C4-2B (cell line): ENCODE measurements around the gene GIMAP4.

Experiments
- H3K27ac ChIP-seq: fragments of 450-650 bp; 2 replicates; pipeline ENCODE4 v1.5.1; 2017
- CTCF ChIP-seq: fragments of 450-650 bp; conservative IDR thresholded peaks from 2 replicates; pipeline ENCODE4 v1.5.1; 2017; ENCODE audit warnings: mild to moderate bottlenecking
- ZFX ChIP-seq: fragments of 450-650 bp; IDR thresholded peaks from 2 replicates; pipeline ENCODE4 v1.6.1; 2017

Gene GIMAP4

DNA sequence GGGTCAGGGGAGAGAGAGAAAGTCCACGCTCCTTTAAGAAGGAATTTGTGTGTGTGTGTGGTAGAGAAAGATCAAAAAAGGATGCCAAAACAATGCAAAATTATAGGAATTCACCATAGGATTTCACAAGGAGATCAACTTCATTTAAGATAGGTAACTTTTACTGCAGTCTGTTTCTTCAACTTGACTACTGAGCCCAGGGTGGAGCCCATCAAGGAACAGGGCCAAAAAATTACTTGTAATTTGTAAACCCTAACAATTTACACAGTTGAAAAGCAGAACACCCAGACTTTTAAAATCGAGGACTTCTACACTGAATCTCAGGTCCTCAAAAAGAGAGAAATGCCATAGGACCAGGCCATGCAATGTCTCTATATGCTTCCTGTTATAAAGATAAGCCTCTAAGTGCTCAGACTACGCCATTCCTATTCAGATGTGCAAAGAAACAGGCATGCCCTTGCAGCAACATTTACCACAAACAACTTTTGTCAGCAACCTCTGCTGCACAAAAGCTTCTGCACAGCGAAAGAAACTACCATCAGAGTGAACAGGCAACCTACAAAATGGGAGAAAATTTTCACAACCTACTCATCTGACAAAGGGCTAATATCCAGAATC lies 10.6 kb upstream of the GIMAP4 start:
- no peak overlapping the region for H3K27ac ChIP-seq
- TF ChIP-seq CTCF (no peak), ZFX (no peak)

DNA sequence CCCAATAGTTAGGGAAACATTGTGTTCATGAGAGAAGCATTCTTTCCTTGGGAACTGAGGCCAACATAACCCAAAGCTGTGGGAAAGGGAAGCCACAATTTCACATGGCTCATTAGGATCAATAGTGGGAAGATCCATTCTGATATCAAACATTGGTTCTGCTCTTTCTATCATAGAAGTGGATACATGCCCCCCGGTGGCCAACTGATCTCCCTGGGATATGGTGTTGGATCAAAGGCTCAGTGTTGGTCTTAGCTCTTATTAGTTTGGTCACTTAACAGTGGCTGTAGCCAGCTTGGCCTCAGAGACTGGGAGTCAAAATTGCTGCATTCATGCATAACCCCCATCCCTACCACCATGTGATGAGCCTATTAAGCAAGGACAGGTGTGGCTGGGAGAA lies 6.7 kb upstream of the GIMAP4 start:
- H3K27ac ChIP-seq = no peak overlapping the region
- no peak for TF ChIP-seq CTCF
- no peak for TF ChIP-seq ZFX

DNA sequence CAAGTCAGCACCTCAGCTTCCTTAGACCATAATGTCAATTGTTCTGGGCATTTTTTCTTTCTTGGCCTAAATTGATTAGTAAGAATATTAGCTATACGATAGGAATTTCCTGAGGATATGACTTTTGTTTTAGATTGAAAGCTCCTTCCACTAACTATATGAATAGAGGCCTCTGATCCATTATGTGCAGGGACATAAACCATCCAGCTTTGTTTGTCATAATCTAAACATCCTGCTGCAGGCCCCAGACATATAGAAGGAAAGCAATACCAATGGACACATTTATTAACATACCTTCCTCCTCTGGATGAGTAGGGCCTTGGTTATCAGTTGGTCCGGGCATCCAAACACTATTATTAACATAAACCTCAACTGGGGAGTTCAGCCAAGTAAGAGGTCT lies 4.3 kb upstream of the GIMAP4 start:
- TF ChIP-seq ZFX = no peak
- H3K27ac ChIP-seq = no peak overlapping the region

- no peak overlapping the region for H3K27ac ChIP-seq
- TF ChIP-seq ZFX = no peak
- TF ChIP-seq CTCF = no peak
These were observed 3.2 kb upstream of the GIMAP4 start for GRCh38 chr7:150564006-150564405.

GRCh38 chr7:150564566-150564965 lies 2.6 kb upstream of the GIMAP4 start:
- TF ChIP-seq CTCF = no peak
- TF ChIP-seq ZFX = no peak
- no peak overlapping the region for H3K27ac ChIP-seq

GRCh38 chr7:150565239-150565638 lies 2.0 kb upstream of the GIMAP4 start:
- H3K27ac ChIP-seq = no peak overlapping the region
- TF ChIP-seq CTCF (no peak), ZFX (no peak)

DNA sequence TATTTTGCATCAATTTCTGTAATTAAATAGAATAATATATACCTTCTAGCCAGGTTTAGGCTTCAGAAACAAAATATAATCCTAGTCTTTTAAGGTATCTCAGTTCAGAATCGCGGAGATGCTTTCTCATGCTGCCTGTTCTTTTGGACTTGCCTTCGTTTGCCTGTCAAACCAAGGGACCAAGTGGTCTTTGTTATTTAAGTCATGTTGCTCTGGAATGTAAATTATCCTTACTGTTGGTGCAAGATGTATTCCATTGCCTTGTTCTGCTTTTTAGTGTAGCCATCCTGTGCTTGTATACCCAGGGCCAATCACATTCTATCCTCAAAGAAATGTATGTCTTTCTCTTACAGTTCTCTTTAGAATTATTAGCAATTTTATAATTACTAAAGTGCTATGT lies 1.1 kb upstream of the GIMAP4 start:
- H3K27ac ChIP-seq = no peak overlapping the region
- TF ChIP-seq CTCF (no peak), ZFX (no peak)

- TF ChIP-seq CTCF (no peak), ZFX (no peak)
- H3K27ac ChIP-seq = no peak overlapping the region
These were observed 618 bp upstream of the GIMAP4 start for GRCh38 chr7:150566572-150566971.
